Smooth muscle cell (in vitro differentiated cells): ENCODE results near the gene SAXO1. TPM values are rescaled to one million over a fixed set of nuclear protein-coding genes. Genes with fewer than 3 reads are reported as not detected.

Experiments used
- DNase-seq: peaks from one replicate; lab custom pipeline; 2025; ENCODE audit not compliant: unreplicated experiment; lab: John Stamatoyannopoulos, UW
- H2AFZ ChIP-seq: fragments of 200-600 bp; sonication (generic); 2 replicates; pipeline ENCODE4 v1.6.0; 2016; ENCODE audit warnings: antibody characterized with exemption, low read depth, mild to moderate bottlenecking
- H3F3A ChIP-seq: fragments of 200-600 bp; sonication (generic); 2 replicates; pipeline ENCODE4 v1.6.0; 2017; ENCODE audit warnings: antibody characterized with exemption, low read depth
- H3K27ac ChIP-seq: fragments of 200-600 bp; sonication (generic); 2 replicates; pipeline ENCODE4 v1.5.1; 2016; ENCODE audit warnings: low read depth, mild to moderate bottlenecking
- H3K27me3 ChIP-seq: fragments of 200-600 bp; sonication (generic); 2 replicates; pipeline ENCODE4 v1.6.1; 2016; ENCODE audit warnings: low read depth, mild to moderate bottlenecking
- H3K36me3 ChIP-seq: fragments of 200-600 bp; sonication (generic); 2 replicates; pipeline ENCODE4 v1.5.1; 2016; ENCODE audit warnings: low read depth
- H3K4me1 ChIP-seq: fragments of 200-600 bp; sonication (generic); 2 replicates; pipeline ENCODE4 v1.5.1; 2016; ENCODE audit warnings: low read depth
- H3K4me2 ChIP-seq: fragments of 200-600 bp; sonication (generic); 2 replicates; pipeline ENCODE4 v1.6.0; 2016; ENCODE audit warnings: mild to moderate bottlenecking
- H3K4me3 ChIP-seq: fragments of 200-600 bp; sonication (generic); 2 replicates; pipeline ENCODE4 v1.5.1; 2016; ENCODE audit warnings: mild to moderate bottlenecking
- H3K79me2 ChIP-seq: fragments of 200-600 bp; sonication (generic); 2 replicates; pipeline ENCODE4 v1.6.0; 2016; ENCODE audit warnings: low read depth, mild to moderate bottlenecking
- H3K9ac ChIP-seq: fragments of 200-600 bp; sonication (generic); 2 replicates; pipeline ENCODE4 v1.6.0; 2016; ENCODE audit warnings: low read depth
- H3K9me3 ChIP-seq: fragments of 200-600 bp; sonication (generic); replicated peaks from 2 replicates; pipeline ENCODE4 v1.5.1; 2016; ENCODE audit warnings: low read depth
- H4K20me1 ChIP-seq: fragments of 200-600 bp; sonication (generic); 2 replicates; pipeline ENCODE4 v1.6.0; 2016; ENCODE audit warnings: low read depth
- CTCF ChIP-seq: fragments of 200-600 bp; sonication (generic); IDR thresholded peaks from 2 replicates; pipeline ENCODE4 v1.5.1; 2017; ENCODE audit warnings: borderline replicate concordance, mild to moderate bottlenecking, antibody characterized with exemption; ENCODE audit not compliant: insufficient read depth, poor library complexity, severe bottlenecking
- WGBS: methylation state at CpG from one replicate; pipeline ENCODE4 v1.1.7; 2016; ENCODE audit warnings: low lambda C conversion rate; 5-methylcytosine and 5-hydroxymethylcytosine counted together
- polyA plus RNA-seq: library from polyadenylated mRNA; unstranded; fragments of >200 nt; fragmentation: Nextera tagmentation; extraction: Ambion mirVana; gene quantifications from 2 replicates; pipeline ENCODE4 v1.2.1, GENCODE V29; 2016
- total RNA-seq: library from RNA; depleted of rRNA; stranded (reverse); fragments of >200 nt; gene quantifications from 2 replicates; pipeline ENCODE4 v1.2.3, GENCODE V29; 2014

Gene SAXO1
- total and polyA plus RNA-seq, 2 experiments from 2014 or later: 0.08 TPM; not detected in 1

GRCh38 chr9:18972675-18973074 is 60.3 kb downstream of the SAXO1 start:
- Histone ChIP-seq H3K27ac (no peak overlapping the region), H3K27me3 (no peaks in the 10 kb centered on the region), H3K4me1 (no peaks in the 10 kb centered on the region), H3K9ac (no peak overlapping the region), H3K36me3 (no peaks in the 10 kb centered on the region), H2AFZ (no peak overlapping the region), H3K4me2 (no peak overlapping the region), H3K4me3 (no peak overlapping the region), H4K20me1 (no peaks in the 10 kb centered on the region), H3K9me3 (no peaks in the 10 kb centered on the region), H3F3A (peaks cover 13% of the 10 kb centered on the region), H3K79me2 (no peaks in the 10 kb centered on the region)
- no peak for TF ChIP-seq CTCF
- 92% methylated on average over 5 of the region's 5 CpGs for WGBS
- DNase-seq: no peak

GRCh38 chr9:18971909-18972308 is 61.1 kb downstream of the SAXO1 start:
- no peak for TF ChIP-seq CTCF
- WGBS: 53% methylated on average over 1 of the region's 1 CpG
- H3K4me2 ChIP-seq: no peak overlapping the region
- H3K79me2 ChIP-seq: no peaks in the 10 kb centered on the region
- H4K20me1 ChIP-seq: no peaks in the 10 kb centered on the region
- no peak for DNase-seq
- H3K9me3 ChIP-seq: no peaks in the 10 kb centered on the region
- no peaks in the 10 kb centered on the region for H3K36me3 ChIP-seq
- peaks cover 13% of the 10 kb centered on the region for H3F3A ChIP-seq
- no peaks in the 10 kb centered on the region for H3K4me1 ChIP-seq
- H3K27me3 ChIP-seq: no peaks in the 10 kb centered on the region
- H3K27ac ChIP-seq: no peak overlapping the region
- no peak overlapping the region for H2AFZ ChIP-seq
- H3K9ac ChIP-seq: no peak overlapping the region
- no peak overlapping the region for H3K4me3 ChIP-seq

DNA sequence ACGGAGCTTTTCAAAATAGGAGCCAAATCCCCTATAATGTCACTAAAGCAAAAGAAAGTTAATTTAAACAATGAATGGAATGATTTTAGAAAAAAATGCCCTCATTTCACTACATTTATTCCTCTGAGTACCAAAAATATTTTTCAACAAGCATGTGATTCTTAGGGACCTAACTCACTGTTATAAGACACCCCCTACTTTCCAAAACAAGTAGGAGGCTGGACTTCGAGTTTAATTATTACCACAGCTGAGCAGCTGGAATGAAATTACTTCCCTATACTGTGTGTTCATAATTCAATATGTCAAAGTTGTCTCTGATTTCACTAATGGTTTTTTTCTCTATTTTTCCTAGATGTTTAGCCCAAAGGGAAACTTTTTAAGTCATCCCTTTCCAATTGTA is 61.6 kb downstream of the SAXO1 start:
- H2AFZ ChIP-seq: no peak overlapping the region
- no peaks in the 10 kb centered on the region for H3K4me1 ChIP-seq
- H3K27ac ChIP-seq: no peak overlapping the region
- WGBS: 84% methylated on average over 2 of the region's 2 CpGs
- H3K36me3 ChIP-seq: no peaks in the 10 kb centered on the region
- H3K79me2 ChIP-seq: no peaks in the 10 kb centered on the region
- TF ChIP-seq CTCF: no peak
- peaks cover 8% of the 10 kb centered on the region for H3F3A ChIP-seq
- no peak overlapping the region for H3K9ac ChIP-seq
- no peak overlapping the region for H3K4me2 ChIP-seq
- no peak for DNase-seq
- H3K4me3 ChIP-seq: no peak overlapping the region
- no peaks in the 10 kb centered on the region for H4K20me1 ChIP-seq
- H3K9me3 ChIP-seq: no peaks in the 10 kb centered on the region
- H3K27me3 ChIP-seq: no peaks in the 10 kb centered on the region

DNA sequence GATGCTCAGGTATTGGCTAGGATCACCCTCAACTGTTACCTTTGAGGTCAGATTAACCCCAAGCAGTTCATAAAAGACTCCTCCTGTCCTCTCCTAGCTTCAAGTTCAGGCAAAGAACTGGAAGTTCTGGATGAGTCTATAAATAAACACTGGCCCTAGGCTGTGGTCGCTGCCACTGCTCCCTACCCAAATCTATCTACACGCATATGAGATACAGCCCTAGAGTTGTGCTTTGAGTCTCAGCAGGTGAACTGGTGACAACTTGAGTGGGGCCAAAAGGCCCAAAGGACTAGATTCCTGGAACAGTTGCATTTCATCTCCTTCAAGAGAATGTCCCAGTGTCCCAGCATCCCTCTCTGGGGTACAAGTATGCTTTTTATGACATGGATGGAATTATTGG is 62.6 kb downstream of the SAXO1 start:
- 58% methylated on average over 2 of the region's 2 CpGs for WGBS
- H3F3A ChIP-seq: no peaks in the 10 kb centered on the region
- H3K27ac ChIP-seq: no peak overlapping the region
- H3K4me1 ChIP-seq: no peaks in the 10 kb centered on the region
- H3K9me3 ChIP-seq: no peaks in the 10 kb centered on the region
- no peak for DNase-seq
- no peak overlapping the region for H2AFZ ChIP-seq
- no peaks in the 10 kb centered on the region for H3K36me3 ChIP-seq
- H3K4me3 ChIP-seq: no peak overlapping the region
- H3K4me2 ChIP-seq: no peak overlapping the region
- H3K9ac ChIP-seq: no peak overlapping the region
- no peaks in the 10 kb centered on the region for H3K79me2 ChIP-seq
- no peaks in the 10 kb centered on the region for H3K27me3 ChIP-seq
- no peak for TF ChIP-seq CTCF
- no peaks in the 10 kb centered on the region for H4K20me1 ChIP-seq
